ENCODE results near the gene ELMOD3. TPM values are rescaled to one million over a fixed set of nuclear protein-coding genes. Genes with fewer than 3 reads are reported as not detected.
"Not testable (repeated sequence)": the region's sequence is repeated elsewhere in the genome, so short reads cannot be mapped to it uniquely, and the experiment has no call there.

Gene ELMOD3
- total RNA-seq, 1 donor from 2014 or later, result 10.1 TPM

- DNase-seq (ENCODE audit: low read depth in 2 of 2), result no peak
Measured at GRCh38 chr2:85400541-85401463, 46.2 kb downstream of the ELMOD3 start.

GRCh38 chr2:85401464-85401805, 46.9 kb downstream of the ELMOD3 start:
- DNase-seq (ENCODE audit: low read depth in 2 of 2), result no peak

- DNase-seq (ENCODE audit: low read depth in 2 of 2), result no peak
Measured at GRCh38 chr2:85401844-85402243, 47.3 kb downstream of the ELMOD3 start.

GRCh38 chr2:85405201-85406059, 50.9 kb downstream of the ELMOD3 start:
- peak; percentile 38 to 89 for DNase-seq (ENCODE audit: low read depth in 2 of 2)

GRCh38 chr2:85409845-85410583, 55.4 kb downstream of the ELMOD3 start, which contains the start of gene CAPG:
TSS of gene CAPG (minus strand) at chr2:85410366. CDS start at chr2:85402145, 8,221 bp downstream.
- DNase-seq (ENCODE audit: low read depth in 2 of 2), result no peak

GRCh38 chr2:85410584-85411404, 56.2 kb downstream of the ELMOD3 start:
- no peak for DNase-seq (ENCODE audit: low read depth in 2 of 2)

GRCh38 chr2:85411405-85411748, 56.8 kb downstream of the ELMOD3 start:
- DNase-seq (ENCODE audit: low read depth in 2 of 2), result no peak

GRCh38 chr2:85413592-85414420, 59.2 kb downstream of the ELMOD3 start:
- peak; percentile 40 for DNase-seq (ENCODE audit: low read depth in 2 of 2)

- DNase-seq (ENCODE audit: low read depth in 2 of 2), result not testable (repeated sequence)
Measured at GRCh38 chr2:85414421-85414759, 59.8 kb downstream of the ELMOD3 start.

- no peak for DNase-seq (ENCODE audit: low read depth in 2 of 2)
Measured at GRCh38 chr2:85414761-85415553, 60.4 kb downstream of the ELMOD3 start.

GRCh38 chr2:85415980-85416650, 61.5 kb downstream of the ELMOD3 start:
- no peak for DNase-seq (ENCODE audit: low read depth in 2 of 2)

- DNase-seq (ENCODE audit: low read depth in 2 of 2), result peak; percentile 80 to 86
Measured at GRCh38 chr2:85418132-85419008, 63.8 kb downstream of the ELMOD3 start, which contains the start of gene SH2D6. TSS of gene SH2D6 (plus strand) at chr2:85418714. CDS start at chr2:85429466, 10,752 bp downstream.

- no peak for DNase-seq (ENCODE audit: low read depth in 2 of 2)
Measured at GRCh38 chr2:85419009-85419675, 64.6 kb downstream of the ELMOD3 start.

GRCh38 chr2:85420536-85421259, 66.1 kb downstream of the ELMOD3 start:
- DNase-seq (ENCODE audit: low read depth in 2 of 2), result peak; percentile 69 to 84

- no peak for DNase-seq (ENCODE audit: low read depth in 2 of 2)
Measured at GRCh38 chr2:85421260-85422071, 66.9 kb downstream of the ELMOD3 start.

All from lung microvascular endothelial cell (primary cell).